Lower leg skin (tissue), 4 donors: ENCODE data around the gene ZNF618. TPM values are rescaled to one million over a fixed set of nuclear protein-coding genes. Genes with fewer than 3 reads are reported as not detected.

Experiments used
- DNase-seq, 2 donors: peaks; one replicate each; pipeline ENCODE4 v3.0.0-alpha.2; 2019; ENCODE audit warnings: low spot score in 2 of 2
- H3K4me3 ChIP-seq: fragments of 200-600 bp; sonication (generic); 2 replicates; pipeline ENCODE4 v1.5.1; 2017; ENCODE audit warnings: mild to moderate bottlenecking, low read depth; ENCODE audit not compliant: poor library complexity, severe bottlenecking
- CTCF ChIP-seq, 3 donors: fragments of 450-650 bp; IDR thresholded peaks; one replicate each; pipeline ENCODE4 v1.5.1; 2016; ENCODE audit warnings: antibody characterized with exemption in 3 of 3, mild to moderate bottlenecking in 3 of 3, moderate library complexity in 2 of 3
- POLR2A ChIP-seq, 2 donors: fragments of 450-650 bp; IDR thresholded peaks; one replicate each; pipeline ENCODE4 v1.6.1; 2016 to 2017; ENCODE audit warnings: antibody characterized with exemption in 2 of 2, mild to moderate bottlenecking in 1 of 2, moderate library complexity in 1 of 2
- WGBS, 2 donors: methylation state at CpG; one replicate each; pipeline ENCODE4 v1.1.5; 2018; 5-methylcytosine and 5-hydroxymethylcytosine counted together
- intact Hi-C: fragments of 100-400 bp; cut with DNase I; formaldehyde crosslinking; loops from one replicate; pipeline ENCODE4 v1.15.0; 2023; ENCODE audit warnings: low total_unique reads
- total RNA-seq, 4 donors: library from RNA; depleted of rRNA; stranded (reverse); fragments of >200 nt; gene quantifications; one replicate each; pipeline ENCODE4 v1.1.0, GENCODE V29; 2016

The ZNF618 gene
- total RNA-seq, 4 donors from 2014 or later: 1.1 to 4.1 (median 2.5) TPM

GRCh38 chr9:113918697-113919350 is 42.7 kb downstream of the ZNF618 start:
- DNase-seq: no peak
- no peak for TF ChIP-seq POLR2A (IDR thresholded peaks at IDR 0.05)
- TF ChIP-seq CTCF (IDR thresholded peaks at IDR 0.05): no peak
- intact Hi-C loops: no loop called here
- WGBS, 2 donors: 58 to 61% methylated on average over 8 of the region's 8 CpGs
- H3K4me3 ChIP-seq: no peak overlapping the region

- TF ChIP-seq CTCF (IDR thresholded peaks at IDR 0.05): no peak
- TF ChIP-seq POLR2A (IDR thresholded peaks at IDR 0.05): no peak
- H3K4me3 ChIP-seq: no peak overlapping the region
- no peak for DNase-seq
- intact Hi-C loops: no loop called here
- 70 to 91% methylated on average over 9 of the region's 9 CpGs for WGBS, 2 donors
Observed at GRCh38 chr9:113919382-113919781, 43.3 kb downstream of the ZNF618 start.

- 94 to 97% methylated on average over 5 of the region's 5 CpGs for WGBS, 2 donors
- TF ChIP-seq POLR2A (IDR thresholded peaks at IDR 0.05) (no peak), CTCF (IDR thresholded peaks at IDR 0.05) (no peak)
- H3K4me3 ChIP-seq: no peak overlapping the region
- DNase-seq: no peak
- intact Hi-C loops: no loop called here
Observed at GRCh38 chr9:113919871-113920270, 43.8 kb downstream of the ZNF618 start.

GRCh38 chr9:113920872-113921271 is 44.8 kb downstream of the ZNF618 start:
- TF ChIP-seq CTCF (IDR thresholded peaks at IDR 0.05): no peak
- no peak for TF ChIP-seq POLR2A (IDR thresholded peaks at IDR 0.05)
- no peak overlapping the region for H3K4me3 ChIP-seq
- intact Hi-C loops: no loop called here
- DNase-seq: peak in 1 of 2 donors; percentile 58
- WGBS, 2 donors: 94 to 97% methylated on average over 3 of the region's 3 CpGs

- H3K4me3 ChIP-seq: no peak overlapping the region
- 83 to 90% methylated on average over 3 of the region's 3 CpGs for WGBS, 2 donors
- no peak for DNase-seq
- intact Hi-C loops: no loop called here
- TF ChIP-seq CTCF (IDR thresholded peaks at IDR 0.05) (no peak), POLR2A (IDR thresholded peaks at IDR 0.05) (no peak)
Observed at GRCh38 chr9:113921396-113921925, 45.4 kb downstream of the ZNF618 start.

GRCh38 chr9:113922160-113922559 is 46.1 kb downstream of the ZNF618 start:
- peak in 1 of 2 donors; percentile 54 for DNase-seq
- 87 to 89% methylated on average over 4 of the region's 4 CpGs for WGBS, 2 donors
- intact Hi-C loops: no loop called here
- H3K4me3 ChIP-seq: no peak overlapping the region
- no peak for TF ChIP-seq POLR2A (IDR thresholded peaks at IDR 0.05)
